CD14-positive monocyte (primary cell): Measurements from ENCODE around the gene PTGIR. TPM values are rescaled to one million over a fixed set of nuclear protein-coding genes. Genes with fewer than 3 reads are reported as not detected.
A peak's percentile ranks its signal among the peaks of the same experiment; 100 is the strongest.

Experiments
- DNase-seq, 3 donors: peaks; one replicate each; pipeline ENCODE4 v3.0.0-alpha.2; 2011 to 2022
- H2AFZ ChIP-seq: 2 replicates; pipeline ENCODE4 v1.6.0; 2012; ENCODE audit warnings: mild to moderate bottlenecking, low read depth, low read length, inconsistent platforms; ENCODE audit not compliant: insufficient read depth, poor library complexity, severe bottlenecking
- H3K27ac ChIP-seq, 2 donors: 1 replicate in 1 of 2; 2 replicates in 1 of 2; pipeline ENCODE4 v1.5.1; 2012 to 2013; ENCODE audit warnings: low read length in 2 of 2, control low read depth in 1 of 2, inconsistent platforms in 1 of 2, low read depth in 1 of 2, mild to moderate bottlenecking in 1 of 2
- H3K27me3 ChIP-seq, 2 donors: one replicate each; pipeline versions ENCODE4 v1.6.0 to v1.6.1; 2011 to 2013; ENCODE audit warnings: low read length in 2 of 2; ENCODE audit not compliant: control insufficient read depth in 2 of 2, insufficient read depth in 2 of 2
- H3K36me3 ChIP-seq, 2 donors: replicated peaks in 1 of 2; 1 replicate in 1 of 2; 2 replicates in 1 of 2; pipeline versions ENCODE4 v1.5.1 to v1.6.1; 2012 to 2013; ENCODE audit warnings: low read length in 2 of 2, control low read depth in 1 of 2, inconsistent platforms in 1 of 2, mild to moderate bottlenecking in 1 of 2; ENCODE audit not compliant: insufficient read depth in 2 of 2, control insufficient read depth in 1 of 2
- H3K4me1 ChIP-seq, 2 donors: 1 replicate in 1 of 2; 2 replicates in 1 of 2; pipeline versions ENCODE4 v1.5.1 to v1.6.1; 2012 to 2013; ENCODE audit warnings: low read length in 2 of 2, control low read depth in 1 of 2, inconsistent platforms in 1 of 2, mild to moderate bottlenecking in 1 of 2, moderate library complexity in 1 of 2; ENCODE audit not compliant: insufficient read depth in 2 of 2, control insufficient read depth in 1 of 2
- H3K4me2 ChIP-seq: replicated peaks from 2 replicates; pipeline ENCODE3; 2012; ENCODE audit warnings: low read length, moderate library complexity, mild to moderate bottlenecking; ENCODE audit not compliant: poor library complexity, severe bottlenecking; ENCODE audit errors: extremely low read depth
- H3K4me3 ChIP-seq, 3 experiments: fragments of 200-600 bp in 1 of 3; sonication (generic) in 1 of 3; replicated peaks in 1 of 3; 1 replicate in 2 of 3; 2 replicates in 1 of 3; pipeline ENCODE4 v1.5.1; 2011 to 2013; ENCODE audit warnings: low read length in 3 of 3, mild to moderate bottlenecking in 3 of 3, control low read depth in 2 of 3, low read depth in 2 of 3, inconsistent platforms in 1 of 3, moderate library complexity in 1 of 3
- H3K79me2 ChIP-seq: 2 replicates; pipeline ENCODE4 v1.6.0; 2012; ENCODE audit warnings: mild to moderate bottlenecking, control low read depth, inconsistent platforms, low read length, moderate library complexity; ENCODE audit not compliant: insufficient read depth
- H3K9ac ChIP-seq: 2 replicates; pipeline ENCODE4 v1.6.0; 2017; ENCODE audit warnings: low read length, mild to moderate bottlenecking; ENCODE audit not compliant: insufficient read depth, poor library complexity, severe bottlenecking
- H3K9me3 ChIP-seq, 2 donors: replicated peaks in 1 of 2; 1 replicate in 1 of 2; 2 replicates in 1 of 2; pipeline versions ENCODE4 v1.5.1 to v1.6.1; 2012 to 2013; ENCODE audit warnings: low read length in 2 of 2, control low read depth in 1 of 2; ENCODE audit not compliant: control insufficient read depth in 1 of 2, insufficient read depth in 1 of 2
- H4K20me1 ChIP-seq: 2 replicates; pipeline ENCODE4 v1.6.0; 2012; ENCODE audit warnings: mild to moderate bottlenecking, low read length, control low read depth, moderate library complexity; ENCODE audit not compliant: insufficient read depth
- H3K27ac Mint-ChIP-seq, 7 donors: one replicate each; pipeline ENCODE4 v1.8.0; 2020; ENCODE audit warnings: mild to moderate bottlenecking in 7 of 7, mixed read lengths in 7 of 7, moderate library complexity in 6 of 7, inconsistent platforms in 2 of 7
- H3K27me3 Mint-ChIP-seq, 3 donors: one replicate each; pipeline ENCODE4 v1.8.0; 2021 to 2022; ENCODE audit warnings: low read depth in 3 of 3, mild to moderate bottlenecking in 3 of 3, mixed read lengths in 3 of 3, moderate library complexity in 3 of 3, inconsistent platforms in 1 of 3
- H3K36me3 Mint-ChIP-seq, 2 donors: one replicate each; pipeline ENCODE4 v1.8.0; 2020; ENCODE audit warnings: mixed read lengths in 2 of 2, inconsistent platforms in 1 of 2, mild to moderate bottlenecking in 1 of 2
- H3K4me1 Mint-ChIP-seq: one replicate; pipeline ENCODE4 v1.8.0; 2020; ENCODE audit warnings: mild to moderate bottlenecking, mixed read lengths
- H3K4me3 Mint-ChIP-seq, 2 donors: one replicate each; pipeline ENCODE4 v1.8.0; 2020; ENCODE audit warnings: mild to moderate bottlenecking in 2 of 2, mixed read lengths in 2 of 2, moderate library complexity in 1 of 2
- H3K9me3 Mint-ChIP-seq, 7 donors: one replicate each; pipeline ENCODE4 v1.8.0; 2020 to 2022; ENCODE audit warnings: mixed read lengths in 7 of 7, mild to moderate bottlenecking in 6 of 7, moderate library complexity in 6 of 7, inconsistent platforms in 2 of 7
- WGBS: methylation state at CpG from one replicate; pipeline ENCODE4 v1.1.5; 2013; ENCODE audit warnings: missing lambda C conversion rate; ENCODE audit not compliant: insufficient coverage; 5-methylcytosine and 5-hydroxymethylcytosine counted together
- intact Hi-C, 2 donors: fragments of 100-400 bp; cut with micrococcal nuclease; formaldehyde crosslinking; loops; one replicate each; pipeline versions ENCODE4 v1.15.0 to v1.15.1; 2023
- polyA plus RNA-seq, 3 donors: library from polyadenylated mRNA; depleted of rRNA in 1 of 3; unstranded in 2 of 3; stranded (reverse) in 1 of 3; fragments of 300-500 nt in 2 of 3; fragments of >200 nt in 1 of 3; fragmentation: Illumina TruSeq in 2 of 3; gene quantifications; 1 replicate in 2 of 3; 2 replicates in 1 of 3; pipeline ENCODE4 v1.2.3, GENCODE V29; 2012 to 2021
- TF ChIP-seq, protein P1 (sequence below): fragments of 200-600 bp; IDR thresholded peaks from one replicate; pipeline ENCODE4 v1.8.0; 2022; ENCODE audit warnings: antibody characterized with exemption, mild to moderate bottlenecking

PTGIR gene
- polyA plus RNA-seq, 3 donors: 12.8 to 51.2 (median 14.1) TPM

DNA sequence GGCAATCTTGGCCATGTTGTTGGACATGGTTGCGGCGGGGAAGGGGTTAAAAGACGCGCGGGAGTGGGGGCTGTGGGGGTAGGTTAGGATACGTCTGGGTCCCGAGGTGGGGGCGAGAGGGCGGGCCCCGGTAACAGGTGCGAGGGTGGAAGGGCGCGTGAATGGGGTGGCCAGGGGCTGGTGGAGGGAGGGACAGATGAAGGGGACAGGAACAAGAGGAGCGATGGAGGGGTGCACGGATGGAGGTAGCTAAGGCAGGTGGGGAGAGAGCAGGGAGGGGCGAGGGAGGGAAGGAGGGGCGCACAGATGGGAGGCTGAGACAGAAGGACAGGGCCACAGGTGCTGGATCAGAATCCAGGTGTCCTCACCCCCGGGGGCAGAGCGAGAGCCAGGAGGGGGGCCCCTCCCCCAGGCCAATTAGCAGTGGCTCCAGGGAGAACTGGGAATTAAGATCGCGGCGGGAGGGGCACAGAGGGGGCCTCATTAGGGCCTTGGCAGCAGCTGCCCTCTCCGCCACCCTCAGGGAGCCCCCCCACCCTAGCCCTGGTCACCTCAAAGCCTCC is 9.8 kb upstream of the PTGIR start:
- Histone ChIP-seq H4K20me1 (no peaks in the 10 kb centered on the region), H3K79me2 (no peaks in the 10 kb centered on the region), H3K4me2 (peak overlapping the region; percentile 68), H3K27ac (no peak overlapping the region), H3K36me3 (no peaks in the 10 kb centered on the region), H3K27me3 (peaks cover 15 to 66% of the 10 kb centered on the region in 2 donors), H3K9me3 (no peaks in the 10 kb centered on the region), H3K9ac (peak overlapping the region; percentile 15), H3K4me3 (peak overlapping the region in 1 of 3 experiments; percentile 53), H3K4me1 (peaks cover 42 to 52% of the 10 kb centered on the region in 2 donors), H2AFZ (no peak overlapping the region)
- Mint-ChIP-seq H3K9me3 (peaks cover 0 to 5% (median 0%) of the 10 kb centered on the region in 7 donors), H3K36me3 (peaks cover 0 to 3% of the 10 kb centered on the region in 2 donors), H3K4me1 (peaks cover 34% of the 10 kb centered on the region), H3K27ac (peak overlapping the region in 2 of 7 donors; percentile 8 to 80), H3K4me3 (peak overlapping the region; percentile 31 to 83), H3K27me3 (peaks cover 37 to 40% (median 40%) of the 10 kb centered on the region in 3 donors)
- intact Hi-C loops: loop anchor here in 1 of 2 donors (1.0 kb wide), 1 partner anchor 27 kb away; the partner anchor contains the start of gene DACT3
- 10% methylated on average over 21 of the region's 23 CpGs for WGBS
- TF ChIP-seq, protein P1, sequence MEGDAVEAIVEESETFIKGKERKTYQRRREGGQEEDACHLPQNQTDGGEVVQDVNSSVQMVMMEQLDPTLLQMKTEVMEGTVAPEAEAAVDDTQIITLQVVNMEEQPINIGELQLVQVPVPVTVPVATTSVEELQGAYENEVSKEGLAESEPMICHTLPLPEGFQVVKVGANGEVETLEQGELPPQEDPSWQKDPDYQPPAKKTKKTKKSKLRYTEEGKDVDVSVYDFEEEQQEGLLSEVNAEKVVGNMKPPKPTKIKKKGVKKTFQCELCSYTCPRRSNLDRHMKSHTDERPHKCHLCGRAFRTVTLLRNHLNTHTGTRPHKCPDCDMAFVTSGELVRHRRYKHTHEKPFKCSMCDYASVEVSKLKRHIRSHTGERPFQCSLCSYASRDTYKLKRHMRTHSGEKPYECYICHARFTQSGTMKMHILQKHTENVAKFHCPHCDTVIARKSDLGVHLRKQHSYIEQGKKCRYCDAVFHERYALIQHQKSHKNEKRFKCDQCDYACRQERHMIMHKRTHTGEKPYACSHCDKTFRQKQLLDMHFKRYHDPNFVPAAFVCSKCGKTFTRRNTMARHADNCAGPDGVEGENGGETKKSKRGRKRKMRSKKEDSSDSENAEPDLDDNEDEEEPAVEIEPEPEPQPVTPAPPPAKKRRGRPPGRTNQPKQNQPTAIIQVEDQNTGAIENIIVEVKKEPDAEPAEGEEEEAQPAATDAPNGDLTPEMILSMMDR: no peak
- no peak for DNase-seq

DNA sequence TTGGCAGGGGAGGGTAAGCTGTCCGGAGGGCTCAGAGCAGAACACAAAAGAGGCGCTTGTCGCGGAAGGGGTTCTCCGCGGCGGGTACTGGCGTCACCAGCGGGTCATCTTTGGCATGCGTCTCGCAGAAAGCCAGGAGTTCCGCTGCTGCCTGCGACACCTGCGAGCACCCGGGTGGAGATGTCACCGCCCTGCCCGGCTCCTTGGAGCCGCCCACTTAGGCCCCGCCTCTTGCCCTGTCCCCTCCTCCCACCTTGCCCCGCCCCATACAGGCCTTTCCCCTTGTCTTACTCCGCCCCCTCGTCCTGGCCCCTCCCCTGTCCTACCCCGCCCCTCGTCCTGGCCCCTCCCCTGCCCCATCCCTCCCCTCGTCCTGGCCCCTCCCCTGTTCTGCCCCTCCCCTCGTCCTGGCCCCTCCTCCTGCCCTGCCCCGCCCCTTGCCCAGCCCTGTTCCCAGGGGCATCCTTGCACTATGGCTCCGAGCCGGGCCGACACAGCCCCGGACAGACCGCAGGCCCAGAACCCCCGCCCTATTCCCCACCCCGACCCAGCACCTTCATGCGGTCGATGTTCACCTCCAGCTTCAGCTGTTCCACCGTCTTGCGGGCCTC is 9.3 kb upstream of the PTGIR start:
- Histone ChIP-seq H3K36me3 (no peaks in the 10 kb centered on the region), H3K9ac (peak overlapping the region; percentile 15), H3K27me3 (peaks cover 15 to 61% of the 10 kb centered on the region in 2 donors), H3K4me3 (peak overlapping the region in 1 of 3 experiments; percentile 68), H3K27ac (peak overlapping the region in 1 of 2 donors; percentile 66), H2AFZ (peak overlapping the region; percentile 55), H3K4me1 (peaks cover 39 to 48% of the 10 kb centered on the region in 2 donors), H4K20me1 (no peaks in the 10 kb centered on the region), H3K79me2 (no peaks in the 10 kb centered on the region), H3K4me2 (peak overlapping the region; percentile 69), H3K9me3 (no peaks in the 10 kb centered on the region)
- Mint-ChIP-seq H3K4me1 (peaks cover 33% of the 10 kb centered on the region), H3K9me3 (peaks cover 0 to 3% (median 0%) of the 10 kb centered on the region in 7 donors), H3K4me3 (peak overlapping the region; percentile 34 to 75), H3K27ac (peak overlapping the region; percentile 5 to 89 (median 73)), H3K27me3 (peaks cover 37 to 38% (median 38%) of the 10 kb centered on the region in 3 donors), H3K36me3 (peaks cover 0 to 3% of the 10 kb centered on the region in 2 donors)
- TF ChIP-seq, protein P1: no peak
- WGBS: 0% methylated on average over 30 of the region's 38 CpGs
- intact Hi-C loops: loop anchor here in 1 of 2 donors (1.0 kb wide), 1 partner anchor 27 kb away; the partner anchor contains the start of gene DACT3
- peak; percentile 84 to 96 (median 91) for DNase-seq
